GM12873 (cell line): ENCODE data around the gene EXOC8.

Experiments
- TF ChIP-seq, protein P1 (sequence below): IDR thresholded peaks from 2 replicates; pipeline ENCODE4 v1.5.1; 2012; ENCODE audit warnings: low read depth, mild to moderate bottlenecking, moderate library complexity, low read length, control low read depth; ENCODE audit not compliant: insufficient read depth; ENCODE audit errors: missing control alignments

EXOC8 gene

DNA sequence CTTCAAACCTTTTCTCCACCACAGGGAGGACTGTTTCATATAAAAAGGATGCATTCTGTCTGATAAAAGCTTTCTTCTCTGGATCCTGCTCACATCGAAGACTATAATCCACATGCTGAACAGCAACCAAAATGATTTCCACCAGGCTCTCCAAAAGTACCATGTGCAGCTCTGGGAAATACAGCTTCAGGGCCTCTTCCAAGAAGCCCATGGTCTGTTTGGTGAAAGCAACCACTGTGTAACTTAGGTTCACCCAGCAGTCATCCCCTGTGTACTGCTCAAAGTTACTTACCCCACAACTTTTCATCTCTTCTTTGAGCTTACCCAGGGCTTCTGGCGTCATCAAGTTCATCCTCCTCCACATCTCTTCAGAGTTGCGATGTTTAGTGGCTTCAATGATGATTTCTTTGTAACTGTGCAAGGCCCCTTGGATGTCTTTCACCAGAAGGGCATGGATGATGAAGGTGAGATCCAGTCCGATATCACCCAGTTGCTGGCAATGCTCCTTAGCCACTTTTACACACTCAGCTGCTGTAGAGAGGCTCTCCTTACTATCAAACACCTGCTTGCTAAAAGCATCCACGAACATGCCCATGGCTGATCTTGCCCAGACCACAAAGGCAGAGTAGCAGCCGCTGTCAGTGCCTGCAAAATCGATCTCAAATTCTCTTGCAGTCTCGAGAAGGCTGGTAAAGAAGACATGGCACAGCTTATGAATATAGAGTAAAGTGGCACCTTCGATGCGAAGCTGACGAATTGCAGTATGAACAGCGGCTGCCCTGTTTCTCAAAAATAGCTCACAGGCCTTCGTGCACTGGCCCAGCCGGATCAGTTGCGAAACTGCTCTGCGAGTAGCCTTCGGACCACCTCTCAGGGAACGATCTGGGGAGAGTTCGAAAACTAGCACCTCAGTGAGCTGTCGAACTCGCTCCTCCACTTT is 1.7 kb downstream of the EXOC8 start:
- TF ChIP-seq, protein P1, sequence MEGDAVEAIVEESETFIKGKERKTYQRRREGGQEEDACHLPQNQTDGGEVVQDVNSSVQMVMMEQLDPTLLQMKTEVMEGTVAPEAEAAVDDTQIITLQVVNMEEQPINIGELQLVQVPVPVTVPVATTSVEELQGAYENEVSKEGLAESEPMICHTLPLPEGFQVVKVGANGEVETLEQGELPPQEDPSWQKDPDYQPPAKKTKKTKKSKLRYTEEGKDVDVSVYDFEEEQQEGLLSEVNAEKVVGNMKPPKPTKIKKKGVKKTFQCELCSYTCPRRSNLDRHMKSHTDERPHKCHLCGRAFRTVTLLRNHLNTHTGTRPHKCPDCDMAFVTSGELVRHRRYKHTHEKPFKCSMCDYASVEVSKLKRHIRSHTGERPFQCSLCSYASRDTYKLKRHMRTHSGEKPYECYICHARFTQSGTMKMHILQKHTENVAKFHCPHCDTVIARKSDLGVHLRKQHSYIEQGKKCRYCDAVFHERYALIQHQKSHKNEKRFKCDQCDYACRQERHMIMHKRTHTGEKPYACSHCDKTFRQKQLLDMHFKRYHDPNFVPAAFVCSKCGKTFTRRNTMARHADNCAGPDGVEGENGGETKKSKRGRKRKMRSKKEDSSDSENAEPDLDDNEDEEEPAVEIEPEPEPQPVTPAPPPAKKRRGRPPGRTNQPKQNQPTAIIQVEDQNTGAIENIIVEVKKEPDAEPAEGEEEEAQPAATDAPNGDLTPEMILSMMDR, result no peak

DNA sequence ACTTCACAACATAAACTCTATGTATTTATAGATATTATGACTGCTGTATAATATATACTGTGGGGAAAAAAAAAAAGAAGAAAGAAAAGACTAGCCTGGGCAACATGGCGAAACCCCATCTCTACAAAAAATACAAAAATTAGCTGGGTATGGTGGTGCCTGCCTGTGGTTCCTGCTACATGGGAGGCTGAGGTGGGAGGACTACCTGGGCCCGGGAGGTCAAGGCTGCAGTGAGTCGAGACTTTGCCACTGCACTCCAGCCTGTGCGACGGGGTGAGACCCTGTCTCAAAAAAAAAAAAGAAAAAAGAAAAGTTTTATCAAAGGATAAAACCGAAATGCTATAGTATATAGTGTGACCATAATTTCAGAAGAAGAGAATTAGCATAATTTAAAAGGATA is 2.7 kb downstream of the EXOC8 start:
- TF ChIP-seq, protein P1, result no peak

DNA sequence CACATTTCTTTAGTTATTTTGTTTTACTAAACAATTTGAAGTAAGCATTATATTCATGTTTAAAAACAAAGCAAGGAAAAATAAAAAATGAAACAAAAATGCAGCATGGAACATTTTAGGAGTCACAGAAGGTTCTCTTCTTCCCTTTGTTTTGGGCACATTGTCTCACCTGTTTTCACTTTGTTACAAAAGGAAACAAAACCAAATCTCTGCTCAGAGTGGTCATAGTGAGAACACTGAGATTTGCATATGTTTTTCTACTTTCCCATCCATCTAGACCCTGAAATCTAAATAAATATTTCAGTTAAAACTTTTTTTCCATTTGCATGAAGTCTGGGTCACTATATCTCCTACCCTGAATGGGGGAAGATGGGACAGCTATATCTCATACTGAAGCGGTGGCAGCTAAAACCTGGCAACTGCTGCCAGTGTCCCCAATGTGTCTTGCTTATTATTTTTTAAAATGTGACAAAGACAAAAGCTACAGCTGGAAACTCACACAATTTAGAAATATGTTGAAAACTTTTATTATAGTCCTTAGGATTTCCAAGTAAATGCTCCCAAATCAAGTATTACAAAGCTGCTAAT is 3.5 kb downstream of the EXOC8 start:
- TF ChIP-seq, protein P1, result no peak

DNA sequence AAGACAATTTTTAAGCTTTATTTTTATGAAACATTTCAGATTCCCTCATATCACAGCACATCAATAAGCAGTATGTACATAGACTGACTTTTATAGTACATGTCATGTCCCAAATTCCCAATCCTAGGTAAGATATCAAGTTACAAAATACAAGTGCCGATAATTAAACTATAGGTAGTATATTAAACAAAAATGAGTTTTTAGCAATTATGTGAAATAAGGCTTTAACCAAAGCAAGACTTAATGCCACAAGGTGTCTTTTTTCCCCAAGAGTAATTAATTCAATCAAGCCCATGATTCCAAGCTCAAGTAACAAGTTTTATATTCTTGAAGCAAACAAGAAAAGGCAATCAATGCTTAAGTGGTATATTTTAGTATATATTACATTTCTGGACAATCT is 4.9 kb downstream of the EXOC8 start:
- TF ChIP-seq, protein P1, result no peak

DNA sequence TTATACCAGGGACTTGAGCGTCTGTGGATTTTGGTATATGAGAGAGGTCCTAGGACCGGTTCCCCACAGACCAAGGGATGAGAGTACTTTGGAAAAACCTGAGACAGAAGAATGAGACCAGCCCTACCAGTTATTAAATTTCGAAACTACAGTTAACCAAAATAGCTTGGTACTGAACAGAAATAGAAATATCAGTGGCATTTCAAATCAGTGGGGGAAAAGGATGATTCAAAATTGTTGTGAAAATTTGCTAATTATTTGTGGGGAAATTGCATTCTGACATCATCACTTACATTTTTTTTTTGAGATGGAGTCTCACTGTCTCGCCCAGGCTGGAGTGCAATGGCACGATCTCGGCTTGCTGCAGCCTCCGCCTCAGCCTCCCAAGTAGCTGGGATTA is 8.2 kb downstream of the EXOC8 start:
- TF ChIP-seq, protein P1, result no peak

DNA sequence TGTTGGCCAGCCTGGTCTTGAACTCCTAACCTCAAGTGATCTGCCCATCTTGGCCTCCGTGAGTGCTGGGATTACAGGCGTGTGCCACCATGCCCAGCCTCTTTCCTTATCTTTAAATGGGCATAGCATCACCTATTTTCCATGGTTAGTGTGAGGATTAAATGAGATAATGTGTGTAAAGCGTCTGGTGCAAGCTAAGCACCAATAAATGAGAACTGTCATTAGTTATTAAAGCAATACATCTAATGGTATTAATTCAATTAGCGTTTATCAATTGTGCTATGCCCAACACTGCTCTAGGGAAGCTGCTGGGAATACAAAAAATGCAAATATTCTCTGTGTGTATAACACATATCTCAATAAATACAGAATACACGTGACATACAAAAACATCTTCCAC is 10.0 kb downstream of the EXOC8 start:
- TF ChIP-seq, protein P1, result no peak

DNA sequence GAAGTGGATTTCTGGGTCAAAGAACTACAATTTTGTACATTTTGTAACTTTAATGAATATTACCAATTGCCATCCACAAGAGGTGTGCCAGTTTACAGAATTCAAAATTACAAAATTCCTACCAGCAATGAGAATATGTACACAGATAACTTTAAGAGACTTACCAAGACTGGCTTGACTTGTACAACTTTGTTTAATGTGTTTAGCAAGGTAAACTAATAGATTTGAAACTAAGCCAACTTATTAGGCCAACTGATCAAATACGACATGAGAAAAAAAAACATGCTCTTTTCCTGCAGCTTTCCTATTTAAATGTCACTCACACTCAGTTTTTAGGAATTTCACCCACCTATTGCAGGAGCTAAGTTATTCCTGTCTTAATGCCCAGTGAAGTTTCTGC is 11.4 kb downstream of the EXOC8 start:
- TF ChIP-seq, protein P1, result no peak
